LNCaP clone FGC (cell line): ENCODE results near the gene FNDC3B.

Source experiments
- DNase-seq: peaks from one replicate; pipeline ENCODE4 v3.0.0-alpha.2; 2011; ENCODE audit warnings: low read depth
- H3K4me3 ChIP-seq: 2 replicates; pipeline ENCODE4 v1.5.1; 2011; ENCODE audit warnings: mild to moderate bottlenecking, low read depth, low read length, control low read depth
- TF ChIP-seq, protein P1 (sequence below): IDR thresholded peaks from 2 replicates; pipeline ENCODE4 v1.5.1; 2012; ENCODE audit warnings: mild to moderate bottlenecking; ENCODE audit not compliant: control insufficient read depth, insufficient read depth; ENCODE audit errors: extremely low read depth

Gene FNDC3B

DNA sequence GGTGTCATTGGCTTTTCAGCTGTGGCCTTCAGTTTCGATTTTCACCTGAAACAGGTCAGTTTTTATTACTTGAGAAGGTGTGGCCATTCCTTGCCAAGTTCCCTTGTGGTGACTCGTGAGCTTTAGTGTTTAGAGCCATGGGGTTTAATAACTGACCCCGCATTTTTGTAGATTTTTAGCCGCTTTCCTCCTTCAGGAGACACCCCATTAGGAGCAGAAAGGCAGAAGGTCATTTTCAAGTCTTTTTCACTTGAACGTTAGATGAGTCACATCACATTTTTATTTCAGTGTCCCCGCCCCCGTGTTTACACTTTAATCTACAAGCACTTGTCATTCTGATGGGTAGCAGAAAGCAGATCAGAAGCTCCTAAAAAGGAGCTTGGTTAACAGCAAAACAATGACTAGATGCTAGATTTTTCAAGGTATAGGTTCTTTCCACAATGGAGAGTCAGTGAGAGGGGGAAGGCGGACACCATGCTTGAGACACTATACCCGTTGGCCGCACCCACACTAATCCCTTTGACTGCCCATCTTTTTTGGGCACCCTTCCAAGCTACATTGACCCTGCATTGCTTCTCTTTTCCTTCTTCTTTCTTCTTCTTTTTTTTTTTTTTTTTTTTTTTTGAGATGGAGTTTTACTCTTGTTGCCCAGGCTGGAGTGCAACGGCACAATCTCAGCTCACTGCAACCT is 276.2 kb downstream of the FNDC3B start:
- no peak overlapping the region for H3K4me3 ChIP-seq
- TF ChIP-seq, protein P1, sequence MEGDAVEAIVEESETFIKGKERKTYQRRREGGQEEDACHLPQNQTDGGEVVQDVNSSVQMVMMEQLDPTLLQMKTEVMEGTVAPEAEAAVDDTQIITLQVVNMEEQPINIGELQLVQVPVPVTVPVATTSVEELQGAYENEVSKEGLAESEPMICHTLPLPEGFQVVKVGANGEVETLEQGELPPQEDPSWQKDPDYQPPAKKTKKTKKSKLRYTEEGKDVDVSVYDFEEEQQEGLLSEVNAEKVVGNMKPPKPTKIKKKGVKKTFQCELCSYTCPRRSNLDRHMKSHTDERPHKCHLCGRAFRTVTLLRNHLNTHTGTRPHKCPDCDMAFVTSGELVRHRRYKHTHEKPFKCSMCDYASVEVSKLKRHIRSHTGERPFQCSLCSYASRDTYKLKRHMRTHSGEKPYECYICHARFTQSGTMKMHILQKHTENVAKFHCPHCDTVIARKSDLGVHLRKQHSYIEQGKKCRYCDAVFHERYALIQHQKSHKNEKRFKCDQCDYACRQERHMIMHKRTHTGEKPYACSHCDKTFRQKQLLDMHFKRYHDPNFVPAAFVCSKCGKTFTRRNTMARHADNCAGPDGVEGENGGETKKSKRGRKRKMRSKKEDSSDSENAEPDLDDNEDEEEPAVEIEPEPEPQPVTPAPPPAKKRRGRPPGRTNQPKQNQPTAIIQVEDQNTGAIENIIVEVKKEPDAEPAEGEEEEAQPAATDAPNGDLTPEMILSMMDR = no peak
- DNase-seq = no peak

DNA sequence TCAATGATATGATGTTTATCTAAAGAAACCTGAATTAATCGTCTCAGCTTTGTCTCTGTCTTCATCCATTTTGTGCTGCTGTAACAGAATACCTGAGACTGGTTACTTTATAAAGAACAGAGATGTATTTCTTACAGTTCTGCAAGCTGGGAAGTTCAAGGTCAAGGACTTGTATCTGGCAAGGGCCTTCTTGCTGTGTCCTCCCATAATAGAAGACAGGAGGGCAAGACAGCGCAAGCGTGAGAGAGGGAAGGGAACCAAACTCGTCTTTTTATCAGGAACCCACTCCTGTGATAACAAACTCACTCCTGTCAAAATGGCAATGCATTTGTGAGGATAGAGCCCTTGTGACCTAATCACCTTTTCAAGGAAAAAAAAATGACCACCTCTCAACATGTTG is 277.4 kb downstream of the FNDC3B start:
- TF ChIP-seq, protein P1 = no peak

DNA sequence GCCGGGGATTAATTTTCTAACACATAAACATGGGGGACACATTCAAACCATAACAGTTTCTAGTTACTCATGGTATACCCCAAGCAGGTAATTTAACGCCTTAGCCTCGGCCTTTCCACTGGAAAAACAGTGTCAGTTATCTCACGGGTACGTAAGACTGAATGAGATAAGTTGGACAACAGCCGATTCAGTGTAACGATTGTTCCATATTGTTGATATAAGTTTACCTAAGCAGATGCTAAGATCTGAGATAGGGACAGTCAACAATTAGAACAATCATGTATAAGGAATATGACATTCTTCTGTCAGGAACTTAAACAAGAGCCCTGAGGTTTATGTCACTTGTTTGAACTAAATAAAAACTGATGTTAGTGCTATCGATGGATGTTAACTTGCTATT is 278.1 kb downstream of the FNDC3B start:
- TF ChIP-seq, protein P1 = no peak
- DNase-seq = peak; percentile 99
- H3K4me3 ChIP-seq = no peak overlapping the region

More for the DNA sequence above, 277.4 kb downstream of the FNDC3B start:
- DNase-seq = no peak
- no peak overlapping the region for H3K4me3 ChIP-seq

DNA sequence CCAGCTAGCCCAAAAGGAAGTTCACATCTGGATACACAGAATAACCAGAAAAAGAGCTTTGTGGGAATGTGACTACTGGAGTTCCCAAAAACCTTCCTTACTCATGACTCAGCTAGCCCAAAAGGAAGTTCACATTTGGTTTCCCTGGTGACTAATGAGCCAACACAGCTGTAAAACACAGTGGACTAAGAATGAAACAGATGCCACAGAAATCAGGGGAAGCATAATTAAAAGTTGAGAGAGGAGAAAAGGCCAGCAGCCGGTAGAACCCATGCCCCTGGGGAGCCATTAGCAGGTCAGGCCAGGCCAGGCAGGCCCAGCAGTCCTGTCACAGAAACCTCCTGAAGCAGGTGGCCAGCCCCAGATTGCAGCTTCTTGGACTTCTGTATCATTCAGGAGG is 278.6 kb downstream of the FNDC3B start:
- no peak for DNase-seq
- H3K4me3 ChIP-seq = no peak overlapping the region
- TF ChIP-seq, protein P1 = no peak

DNA sequence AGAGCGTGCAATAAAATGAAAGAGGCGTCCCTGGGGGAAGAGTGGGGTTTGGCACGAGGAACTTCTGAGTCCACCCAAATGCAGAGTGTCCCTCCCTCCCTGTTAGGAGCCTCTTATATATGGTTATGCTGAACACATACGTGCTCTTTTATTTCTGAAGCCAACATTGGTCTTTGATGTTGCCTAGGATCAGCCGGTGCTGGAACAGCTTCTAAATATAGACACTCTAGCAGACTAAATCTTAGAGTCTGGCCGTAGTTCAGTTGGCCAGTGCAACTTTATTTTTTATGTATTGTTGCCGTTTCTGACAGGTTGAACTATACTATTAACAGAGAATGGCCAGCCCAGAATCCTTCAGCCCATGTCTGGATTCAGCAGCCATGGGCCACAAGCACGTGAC is 280.2 kb downstream of the FNDC3B start:
- TF ChIP-seq, protein P1 = no peak
- DNase-seq = no peak
- H3K4me3 ChIP-seq = no peak overlapping the region

DNA sequence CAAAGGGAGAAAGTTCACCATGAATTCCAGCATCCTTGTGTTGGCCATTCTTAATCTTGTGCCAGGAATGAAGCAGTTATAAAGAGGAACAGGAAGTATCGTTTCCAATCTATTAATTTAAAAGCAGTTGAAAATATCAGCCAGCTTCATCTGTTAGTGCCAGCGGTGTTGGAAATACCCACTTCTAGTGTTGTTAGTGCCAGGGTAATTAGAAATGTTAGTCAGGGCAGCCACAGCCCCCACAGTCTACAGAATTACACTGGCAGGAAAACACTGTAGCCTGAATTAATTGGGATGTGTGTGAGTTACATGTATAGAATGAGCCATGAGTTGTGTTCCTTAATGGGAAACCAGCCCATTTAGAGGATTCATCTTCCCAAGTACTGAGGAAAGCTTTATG is 281.1 kb downstream of the FNDC3B start:
- no peak overlapping the region for H3K4me3 ChIP-seq
- TF ChIP-seq, protein P1 = no peak
- DNase-seq = no peak

DNA sequence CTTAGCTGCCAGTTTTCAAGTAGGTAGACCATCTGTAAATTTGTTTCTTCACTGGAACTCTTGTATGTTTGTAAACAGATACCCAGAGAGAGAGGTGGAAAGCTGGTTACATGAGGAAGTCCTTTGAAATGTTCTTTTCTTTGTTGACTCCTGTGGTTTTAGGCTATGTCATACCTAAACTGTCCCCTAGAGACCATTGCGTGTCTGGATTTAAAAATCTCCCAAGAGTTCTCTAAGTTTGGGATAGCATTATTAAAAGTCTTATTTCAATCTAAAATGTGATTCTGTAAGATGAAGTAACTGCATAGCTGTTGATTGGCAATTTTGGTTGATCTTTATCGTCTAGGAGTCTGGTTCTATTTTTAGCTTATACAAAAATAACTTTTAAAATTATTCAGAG is 281.7 kb downstream of the FNDC3B start:
- no peak for DNase-seq
- TF ChIP-seq, protein P1 = no peak
- H3K4me3 ChIP-seq = no peak overlapping the region
